H1 (cell line): ENCODE measurements around the gene ALG14. TPM values are rescaled to one million over a fixed set of nuclear protein-coding genes. Genes with fewer than 3 reads are reported as not detected.

Source experiments
- CTCF ChIA-PET: fragments of 300-600 bp; sonication (Branson Sonifier 250); formaldehyde crosslinking; loops from one replicate; lab custom pipeline; 2021; ENCODE audit not compliant: partially characterized antibody; lab: Charles Lee
- POLR2A ChIA-PET: fragments of 300-600 bp; sonication (Branson Sonifier 250); formaldehyde crosslinking; loops from one replicate; lab custom pipeline; 2021; ENCODE audit warnings: inconsistent platforms; ENCODE audit not compliant: partially characterized antibody; lab: Charles Lee
- DNase-seq, 2 experiments: peaks; one replicate each; pipeline versions ENCODE4 v3.0.0 to v3.0.0-alpha.2; 2010 to 2022; ENCODE audit warnings: low spot score in 2 of 2, low read depth in 1 of 2, mixed read lengths in 1 of 2
- FAIRE-seq: peaks from 2 replicates; lab custom pipeline; 2011; peaks lifted over from hg19 to GRCh38; lab: Jason Lieb, UNC
- H2AFZ ChIP-seq: 2 replicates; pipeline ENCODE4 v1.8.1; 2012; ENCODE audit warnings: low read length, inconsistent platforms
- H2AK5ac ChIP-seq: 2 replicates; pipeline ENCODE4 v1.6.1; 2013; ENCODE audit warnings: low read depth, low read length
- H2BK120ac ChIP-seq: replicated peaks from 2 replicates; pipeline ENCODE3; 2013; ENCODE audit warnings: low read depth, low read length, inconsistent platforms
- H2BK12ac ChIP-seq: 2 replicates; pipeline ENCODE4 v1.6.1; 2013; ENCODE audit warnings: low read depth, low read length
- H2BK15ac ChIP-seq: 2 replicates; pipeline ENCODE4 v1.6.1; 2013; ENCODE audit warnings: low read length
- H2BK20ac ChIP-seq: 2 replicates; pipeline ENCODE4 v1.6.1; 2013; ENCODE audit warnings: low read length
- H2BK5ac ChIP-seq: 2 replicates; pipeline ENCODE4 v1.6.1; 2013; ENCODE audit warnings: low read depth, low read length
- H3K14ac ChIP-seq: 2 replicates; pipeline ENCODE4 v1.6.1; 2013; ENCODE audit warnings: inconsistent platforms; ENCODE audit not compliant: insufficient read length
- H3K18ac ChIP-seq: 2 replicates; pipeline ENCODE4 v1.6.1; 2013; ENCODE audit warnings: low read length; ENCODE audit errors: extremely low read depth
- H3K23ac ChIP-seq: 2 replicates; pipeline ENCODE4 v1.6.1; 2013; ENCODE audit warnings: inconsistent platforms; ENCODE audit not compliant: insufficient read length
- H3K23me2 ChIP-seq: 2 replicates; pipeline ENCODE4 v1.6.1; 2013; ENCODE audit warnings: low read depth, low read length
- H3K27ac ChIP-seq: 2 replicates; pipeline ENCODE4 v1.6.1; 2011; ENCODE audit warnings: low read depth, low read length, inconsistent platforms
- H3K27me3 ChIP-seq, 4 experiments: replicated peaks in 1 of 4; 1 replicate in 1 of 4; 2 replicates in 3 of 4; pipeline versions ENCODE4 v1.6.1 to v1.8.1; 2011 to 2013; ENCODE audit warnings: low read length in 3 of 4, mild to moderate bottlenecking in 3 of 4, inconsistent platforms in 2 of 4, mixed read lengths in 2 of 4, moderate library complexity in 1 of 4; ENCODE audit not compliant: control insufficient read depth in 3 of 4, insufficient read depth in 3 of 4; ENCODE audit errors: extremely low read depth in 1 of 4
- H3K36me3 ChIP-seq, 4 experiments: 2 replicates each; pipeline versions ENCODE4 v1.6.1 to v1.8.1; 2011 to 2013; ENCODE audit warnings: mild to moderate bottlenecking in 4 of 4, low read length in 3 of 4, moderate library complexity in 2 of 4, control low read depth in 1 of 4, inconsistent platforms in 1 of 4; ENCODE audit not compliant: insufficient read depth in 4 of 4, control insufficient read depth in 2 of 4
- H3K4ac ChIP-seq: replicated peaks from 2 replicates; pipeline ENCODE3; 2013; ENCODE audit warnings: low read length, low read depth, mixed read lengths, inconsistent platforms; ENCODE audit not compliant: insufficient read length
- H3K4me1 ChIP-seq, 4 experiments: replicated peaks in 1 of 4; 1 replicate in 1 of 4; 2 replicates in 3 of 4; pipeline versions ENCODE4 v1.6.1 to v1.8.1; 2011 to 2013; ENCODE audit warnings: low read length in 3 of 4, inconsistent platforms in 2 of 4, mixed read lengths in 1 of 4; ENCODE audit not compliant: insufficient read depth in 4 of 4, control insufficient read depth in 3 of 4
- H3K4me2 ChIP-seq, 2 experiments: 2 replicates each; pipeline versions ENCODE4 v1.6.1 to v1.8.1; 2011 to 2013; ENCODE audit warnings: low read depth in 2 of 2, low read length in 2 of 2, control low read depth in 1 of 2, inconsistent platforms in 1 of 2, mild to moderate bottlenecking in 1 of 2; ENCODE audit not compliant: insufficient read depth in 1 of 2
- H3K4me3 ChIP-seq, 4 experiments: fragments of 200-600, 300-600 bp in 1 of 4; sonication (generic), shearing (Covaris generic), sonication (Bioruptor Twin) in 1 of 4; 2 replicates each; pipeline versions ENCODE4 v1.5.1 to v1.8.1; 2011 to 2016; ENCODE audit warnings: low read length in 4 of 4, low read depth in 3 of 4, control low read depth in 2 of 4, inconsistent platforms in 2 of 4, mild to moderate bottlenecking in 2 of 4, mixed read lengths in 1 of 4, moderate library complexity in 1 of 4; ENCODE audit not compliant: insufficient read depth in 2 of 4; ENCODE audit errors: extremely low read depth in 1 of 4
- H3K56ac ChIP-seq: replicated peaks from 2 replicates; pipeline ENCODE3; 2013; ENCODE audit warnings: low read depth, mild to moderate bottlenecking, mixed read lengths, low read length, inconsistent platforms; ENCODE audit not compliant: insufficient read length
- H3K79me1 ChIP-seq: 2 replicates; pipeline ENCODE4 v1.6.1; 2013; ENCODE audit warnings: low read depth, low read length, control low read depth
- H3K79me2 ChIP-seq, 2 experiments: 2 replicates each; pipeline versions ENCODE4 v1.6.1 to v1.8.1; 2012 to 2013; ENCODE audit warnings: low read length in 2 of 2, mild to moderate bottlenecking in 2 of 2, inconsistent platforms in 1 of 2; ENCODE audit not compliant: insufficient read depth in 2 of 2, control insufficient read depth in 1 of 2
- H3K9ac ChIP-seq, 4 experiments: replicated peaks in 1 of 4; 1 replicate in 1 of 4; 2 replicates in 3 of 4; pipeline versions ENCODE4 v1.6.1 to v1.8.1; 2011 to 2013; ENCODE audit warnings: low read depth in 3 of 4, low read length in 3 of 4, control low read depth in 2 of 4, mild to moderate bottlenecking in 2 of 4, moderate library complexity in 2 of 4, inconsistent platforms in 1 of 4; ENCODE audit errors: extremely low read depth in 1 of 4
- H3K9me3 ChIP-seq, 2 experiments: 2 replicates each; pipeline versions ENCODE4 v1.6.1 to v1.8.1; 2012 to 2013; ENCODE audit warnings: mild to moderate bottlenecking in 2 of 2, moderate library complexity in 2 of 2, control low read depth in 1 of 2, inconsistent platforms in 1 of 2, low read depth in 1 of 2, low read length in 1 of 2, mixed read lengths in 1 of 2; ENCODE audit not compliant: insufficient read depth in 2 of 2
- H4K20me1 ChIP-seq, 2 experiments: replicated peaks in 1 of 2; 2 replicates each; pipeline versions ENCODE3 to v1.8.1; 2011 to 2013; ENCODE audit warnings: inconsistent platforms in 2 of 2, low read length in 2 of 2, mild to moderate bottlenecking in 1 of 2; ENCODE audit not compliant: insufficient read depth in 2 of 2, control insufficient read depth in 1 of 2
- H4K5ac ChIP-seq: 2 replicates; pipeline ENCODE4 v1.6.1; 2013; ENCODE audit warnings: low read length, low read depth, mixed read lengths, inconsistent platforms; ENCODE audit not compliant: insufficient read length
- H4K8ac ChIP-seq: 2 replicates; pipeline ENCODE4 v1.8.0; 2013; ENCODE audit warnings: mild to moderate bottlenecking, moderate library complexity, low read length, inconsistent platforms; ENCODE audit not compliant: insufficient read depth; ENCODE audit errors: extremely low read depth
- H4K91ac ChIP-seq: replicated peaks from 2 replicates; pipeline ENCODE3; 2013; ENCODE audit warnings: low read length, mixed read lengths, inconsistent platforms; ENCODE audit not compliant: insufficient read length
- ASH2L ChIP-seq: fragments of 200-600, 300-600 bp; sonication (generic); IDR thresholded peaks from one replicate; pipeline ENCODE4 v1.7.1; 2017; ENCODE audit warnings: low read length
- CTBP2 ChIP-seq: IDR thresholded peaks from 2 replicates; pipeline ENCODE4 v1.7.0; 2011; ENCODE audit warnings: borderline replicate concordance, mild to moderate bottlenecking, moderate library complexity, mixed read lengths, low read length; ENCODE audit not compliant: insufficient read depth, insufficient read length
- EGR1 ChIP-seq: IDR thresholded peaks from 2 replicates; pipeline ENCODE4 v1.6.1; 2011; ENCODE audit warnings: low read depth, low read length, borderline replicate concordance
- EP300 ChIP-seq, 2 experiments: IDR thresholded peaks; 1 replicate in 1 of 2; 2 replicates in 1 of 2; pipeline ENCODE4 v1.6.1; 2011 to 2012; ENCODE audit warnings: low read depth in 2 of 2, low read length in 2 of 2, mild to moderate bottlenecking in 2 of 2, borderline replicate concordance in 1 of 2, inconsistent platforms in 1 of 2, moderate library complexity in 1 of 2
- KDM4A ChIP-seq: IDR thresholded peaks from one replicate; pipeline ENCODE4 v1.7.1; 2012; ENCODE audit warnings: low read depth, mild to moderate bottlenecking, moderate library complexity, low read length, inconsistent platforms; ENCODE audit not compliant: severe bottlenecking
- RFX5 ChIP-seq: IDR thresholded peaks from 2 replicates; pipeline ENCODE4 v1.6.1; 2011; ENCODE audit warnings: low read depth, low read length, improper control_type of control experiment, borderline replicate concordance
- RXRA ChIP-seq: IDR thresholded peaks from 2 replicates; pipeline ENCODE4 v1.6.1; 2011; ENCODE audit warnings: low read depth, mild to moderate bottlenecking, low read length, moderate library complexity; ENCODE audit not compliant: insufficient read depth
- SIRT6 ChIP-seq: IDR thresholded peaks from one replicate; pipeline ENCODE4 v1.7.1; 2012; ENCODE audit warnings: low read length, inconsistent platforms
- SP4 ChIP-seq: IDR thresholded peaks from 2 replicates; pipeline ENCODE4 v1.6.1; 2012; ENCODE audit warnings: low read length, inconsistent platforms
- SUZ12 ChIP-seq: fragments of 200-600 bp; sonication (generic); IDR thresholded peaks from 2 replicates; pipeline ENCODE4 v1.6.1; 2012; ENCODE audit warnings: mild to moderate bottlenecking, inconsistent platforms, low read length, moderate library complexity, mixed read lengths
- TCF12 ChIP-seq: IDR thresholded peaks from 2 replicates; pipeline ENCODE4 v1.6.1; 2011; ENCODE audit warnings: low read depth, mild to moderate bottlenecking, low read length
- WGBS, 2 experiments: shearing (Covaris generic) in 1 of 2; methylation state at CpG; one replicate each; pipeline versions ENCODE4 v1.1.6 to v1.1.7; 2013 to 2015; ENCODE audit warnings: low lambda C conversion rate in 2 of 2, mixed read lengths in 2 of 2, inconsistent platforms in 1 of 2, low coverage in 1 of 2, missing lambda C conversion rate in 1 of 2; ENCODE audit not compliant: insufficient replicate concordance in 2 of 2, insufficient coverage in 1 of 2, insufficient read length in 1 of 2; ENCODE audit errors: extremely low coverage in 1 of 2, missing lambda C conversion rate in 1 of 2; 5-methylcytosine and 5-hydroxymethylcytosine counted together
- polyA plus RNA-seq, 7 experiments: library from polyadenylated mRNA; depleted of rRNA in 3 of 7; stranded (reverse) in 5 of 7; unstranded in 2 of 7; fragments of >200 nt in 5 of 7; fragments of 200-250 nt in 2 of 7; gene quantifications; 1 replicate in 5 of 7; 2 replicates in 1 of 7; 4 replicates in 1 of 7; pipeline versions ENCODE4 v1.2.1 to v1.2.3, GENCODE V29; 2011 to 2013; ENCODE audit warnings: missing spikeins in 2 of 7, mixed read lengths in 2 of 7
- total RNA-seq: library from RNA; stranded (reverse); fragmentation: NEBNext Ultra II Directional; extraction: Animal tissue kit (Norgen Biotek cat#: 25700); gene quantifications from 2 replicates; pipeline ENCODE4 v1.2.1, GENCODE V29; 2021

ALG14 gene
- total and polyA plus RNA-seq, 2 of the 8 experiments (the other 6 are each of a cell fraction or from before 2014, with no cell fraction given): 0.95 to 1.3 TPM

DNA sequence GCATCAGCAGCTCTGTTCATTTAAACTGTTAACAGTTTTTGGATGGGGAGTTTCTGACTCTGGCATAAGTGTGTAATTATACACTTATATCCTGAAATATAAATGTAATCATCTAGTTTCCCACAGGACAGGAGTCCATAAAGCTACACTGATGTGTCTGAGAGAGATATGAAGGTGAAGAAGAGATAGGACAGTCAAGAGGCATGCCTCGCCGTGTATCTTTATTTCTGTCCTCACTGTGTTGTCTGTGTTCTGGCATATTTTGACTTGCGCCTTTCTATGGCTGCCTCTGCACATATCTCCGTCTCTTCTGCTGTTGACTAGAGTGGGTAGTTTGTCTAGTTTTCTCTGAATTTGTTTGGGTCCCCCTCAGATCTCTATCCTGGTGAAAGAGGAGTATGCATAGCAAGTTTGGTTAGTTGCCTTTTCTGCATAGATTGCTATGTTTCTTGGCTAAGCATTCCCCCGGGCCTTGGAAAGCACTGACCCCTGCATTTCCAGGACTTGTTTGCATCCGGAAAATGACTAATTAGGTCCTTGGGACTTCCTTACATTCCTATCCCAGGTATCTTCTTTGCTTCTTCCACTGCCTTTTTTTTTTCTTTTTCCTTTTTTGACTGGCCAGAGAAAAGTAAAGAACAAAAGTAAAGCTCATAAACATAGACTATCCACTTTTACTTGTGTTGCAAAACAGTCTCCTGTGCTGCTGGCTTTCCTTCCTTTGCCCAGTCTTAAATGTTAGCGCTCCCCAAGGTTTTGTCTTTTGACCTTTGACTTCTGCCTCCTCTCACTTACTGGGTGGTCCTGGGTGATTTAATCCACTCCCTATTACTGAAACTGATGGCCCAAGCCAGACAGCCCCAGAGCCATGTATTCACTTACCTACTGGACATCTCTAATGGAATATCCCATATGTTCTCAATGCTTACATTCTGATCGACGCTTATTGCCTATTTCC lies 118.2 kb downstream of the ALG14 start:
- FAIRE-seq (no peak), DNase-seq (no peak)
- WGBS, 2 experiments: 82% methylated on average over 9 of the region's 9 CpGs; no CpG with 5 or more reads in 1 of the 2 experiments
- POLR2A ChIA-PET: interaction anchor here (0.8 to 1.5 kb wide), 4 partner anchors 9 to 21 kb away, joined by 3 to 6 read pairs (median 4); no protein-coding TSS in a partner anchor
- Histone ChIP-seq H2AFZ (no peak overlapping the region), H3K79me1 (no peaks in the 10 kb centered on the region), H3K4me2 (no peak overlapping the region), H3K27ac (no peak overlapping the region), H3K4ac (no peak overlapping the region), H4K91ac (no peak overlapping the region), H4K8ac (no peak overlapping the region), H4K5ac (no peak overlapping the region), H4K20me1 (no peaks in the 10 kb centered on the region), H3K56ac (no peak overlapping the region), H3K79me2 (no peaks in the 10 kb centered on the region), H2BK12ac (no peak overlapping the region), H2BK15ac (no peak overlapping the region), H3K27me3 (no peaks in the 10 kb centered on the region), H3K9me3 (no peaks in the 10 kb centered on the region), H2BK120ac (no peak overlapping the region), H3K36me3 (no peaks in the 10 kb centered on the region), H3K4me3 (no peak overlapping the region), H2BK20ac (no peak overlapping the region), H3K23me2 (no peaks in the 10 kb centered on the region), H3K14ac (no peak overlapping the region), H3K18ac (no peak overlapping the region; the same call in 1 of the 2 replicates), H2BK5ac (no peak overlapping the region), H3K9ac (no peak overlapping the region), H3K4me1 (peaks cover 0 to 6% (median 6%) of the 10 kb centered on the region in 4 experiments; a peak in 3 of 7 replicates), H3K23ac (no peak overlapping the region), H2AK5ac (no peak overlapping the region)
- CTCF ChIA-PET: interaction anchor here (0.6 to 1.0 kb wide), 3 partner anchors 19 to 249 kb away, joined by 3 read pairs; no protein-coding TSS in a partner anchor
- TF ChIP-seq EP300 (IDR thresholded peaks at IDR 0.05; ENCODE audit: borderline replicate concordance in 1 of 2, low read depth in 2 of 2, low read length in 2 of 2) (no peak), RFX5 (no peak), CTBP2 (no peak), EGR1 (no peak), TCF12 (no peak), KDM4A (no peak), SIRT6 (no peak), SUZ12 (no peak), SP4 (no peak), ASH2L (no peak), RXRA (no peak)
